ENCODE data around the gene MISP. TPM values are rescaled to one million over a fixed set of nuclear protein-coding genes. Genes with fewer than 3 reads are reported as not detected.

Gene MISP
- total RNA-seq, 1 donor from 2014 or later: 79.4 TPM

- no peak for DNase-seq (ENCODE audit: low spot score)
These were observed 22.0 kb downstream of the MISP start for GRCh38 chr19:772730-773436.

- DNase-seq (ENCODE audit: low spot score): no peak
These were observed 25.6 kb downstream of the MISP start for GRCh38 chr19:776549-776948.

GRCh38 chr19:778910-779653 lies 28.2 kb downstream of the MISP start:
- DNase-seq (ENCODE audit: low spot score): peak; percentile 57

GRCh38 chr19:780935-781334 lies 30.0 kb downstream of the MISP start:
- DNase-seq (ENCODE audit: low spot score): no peak

GRCh38 chr19:781800-782184 lies 30.9 kb downstream of the MISP start:
- DNase-seq (ENCODE audit: low spot score): no peak

GRCh38 chr19:782185-782877 lies 31.4 kb downstream of the MISP start:
- peak; percentile 76 for DNase-seq (ENCODE audit: low spot score)

- DNase-seq (ENCODE audit: low spot score): no peak
These were observed 32.2 kb downstream of the MISP start for GRCh38 chr19:782878-783668.

GRCh38 chr19:784541-784940 lies 33.6 kb downstream of the MISP start:
- no peak for DNase-seq (ENCODE audit: low spot score)

GRCh38 chr19:787536-787935 lies 36.6 kb downstream of the MISP start:
- no peak for DNase-seq (ENCODE audit: low spot score)

GRCh38 chr19:788686-788982 lies 37.7 kb downstream of the MISP start:
- no peak for DNase-seq (ENCODE audit: low spot score)

GRCh38 chr19:788983-789700 lies 38.2 kb downstream of the MISP start:
- DNase-seq (ENCODE audit: low spot score): no peak

- DNase-seq (ENCODE audit: low spot score): no peak
These were observed 38.8 kb downstream of the MISP start for GRCh38 chr19:789701-790060.

- no peak for DNase-seq (ENCODE audit: low spot score)
These were observed 40.2 kb downstream of the MISP start for GRCh38 chr19:791007-791566.

- no peak for DNase-seq (ENCODE audit: low spot score)
These were observed 40.8 kb downstream of the MISP start for GRCh38 chr19:791567-792305.

- DNase-seq (ENCODE audit: low spot score): no peak
These were observed 41.5 kb downstream of the MISP start for GRCh38 chr19:792306-792885.

GRCh38 chr19:793806-794205 lies 42.9 kb downstream of the MISP start:
- no peak for DNase-seq (ENCODE audit: low spot score)

GRCh38 chr19:795073-795611 lies 44.2 kb downstream of the MISP start:
- DNase-seq (ENCODE audit: low spot score): no peak

- DNase-seq (ENCODE audit: low spot score): no peak
These were observed 45.0 kb downstream of the MISP start for GRCh38 chr19:795691-796581.
